Transverse colon (tissue), 4 donors: Measurements from ENCODE around the gene SMG9. TPM values are rescaled to one million over a fixed set of nuclear protein-coding genes. Genes with fewer than 3 reads are reported as not detected.

Experiments used
- DNase-seq: peaks from one replicate; pipeline ENCODE4 v3.0.0-alpha.2; 2019
- H3K27ac ChIP-seq, 4 donors: fragments of 200-600 bp; sonication (generic); 2 replicates each; pipeline ENCODE4 v1.5.1; 2016 to 2018; ENCODE audit warnings: inconsistent platforms in 4 of 4
- H3K27me3 ChIP-seq: fragments of 200-600 bp; sonication (generic); 2 replicates; pipeline ENCODE4 v1.5.1; 2017; ENCODE audit warnings: inconsistent platforms
- H3K36me3 ChIP-seq, 4 donors: fragments of 200-600 bp; sonication (generic); 2 replicates each; pipeline ENCODE4 v1.5.1; 2017 to 2019; ENCODE audit warnings: inconsistent platforms in 4 of 4
- H3K4me1 ChIP-seq, 4 donors: fragments of 200-600 bp; sonication (generic); 2 replicates each; pipeline ENCODE4 v1.5.1; 2017 to 2020; ENCODE audit warnings: inconsistent platforms in 4 of 4
- H3K4me3 ChIP-seq, 4 donors: fragments of 200-600 bp; sonication (generic); 1 replicate in 1 of 4; 2 replicates in 3 of 4; pipeline versions ENCODE4 v1.5.1 to v1.6.1; 2017 to 2019; ENCODE audit warnings: inconsistent platforms in 4 of 4
- H3K9me3 ChIP-seq, 2 donors: fragments of 200-600 bp; sonication (generic); 2 replicates each; pipeline ENCODE4 v1.5.1; 2017 to 2019; ENCODE audit warnings: inconsistent platforms in 2 of 2
- CTCF ChIP-seq, 5 experiments: fragments of 200-600 bp in 3 of 5; fragments of 450-650 bp in 2 of 5; sonication (generic) in 3 of 5; IDR thresholded peaks; 1 replicate in 2 of 5; 2 replicates in 3 of 5; pipeline ENCODE4 v1.5.1; 2016 to 2017; ENCODE audit warnings: antibody characterized with exemption in 5 of 5, inconsistent platforms in 3 of 5, mild to moderate bottlenecking in 2 of 5, moderate library complexity in 1 of 5
- EP300 ChIP-seq: sonication (generic); formaldehyde crosslinking; IDR thresholded peaks from one replicate; pipeline ENCODE4 v1.6.1; 2017; ENCODE audit warnings: antibody characterized with exemption, low read depth
- POLR2A ChIP-seq: fragments of 450-650 bp; IDR thresholded peaks from one replicate; pipeline ENCODE4 v1.6.1; 2016; ENCODE audit warnings: antibody characterized with exemption, mild to moderate bottlenecking, moderate library complexity
- POLR2AphosphoS5 ChIP-seq, 3 donors: sonication (generic); formaldehyde crosslinking; IDR thresholded peaks; one replicate each; pipeline ENCODE4 v1.6.1; 2016; ENCODE audit warnings: antibody characterized with exemption in 3 of 3
- WGBS, 2 donors: methylation state at CpG; one replicate each; pipeline ENCODE4 v1.1.5; 2018; ENCODE audit warnings: low coverage in 1 of 2; 5-methylcytosine and 5-hydroxymethylcytosine counted together
- in situ Hi-C, 4 donors: fragments of 200-750 bp; cut with MboI; loops; one replicate each; pipeline versions ENCODE4 v1.15.0 to v1.15.1; 2017; ENCODE audit warnings: low sequenced_read_pairs in 3 of 4, low pct_ligation_motif_present in 1 of 4, low pct_unique_long_range_greater_than_20kb in 1 of 4
- intact Hi-C: fragments of 100-400 bp; cut with DNase I; formaldehyde crosslinking; loops from one replicate; pipeline ENCODE4 v1.15.1; 2023; ENCODE audit warnings: low total_unique reads
- total RNA-seq, 4 donors: library from RNA; depleted of rRNA; stranded (reverse); fragments of >200 nt; gene quantifications; one replicate each; pipeline ENCODE4 v1.1.0, GENCODE V29; 2016

SMG9 gene
- total RNA-seq, 4 donors from 2014 or later, result 4.1 to 68.7 (median 13.8) TPM

DNA sequence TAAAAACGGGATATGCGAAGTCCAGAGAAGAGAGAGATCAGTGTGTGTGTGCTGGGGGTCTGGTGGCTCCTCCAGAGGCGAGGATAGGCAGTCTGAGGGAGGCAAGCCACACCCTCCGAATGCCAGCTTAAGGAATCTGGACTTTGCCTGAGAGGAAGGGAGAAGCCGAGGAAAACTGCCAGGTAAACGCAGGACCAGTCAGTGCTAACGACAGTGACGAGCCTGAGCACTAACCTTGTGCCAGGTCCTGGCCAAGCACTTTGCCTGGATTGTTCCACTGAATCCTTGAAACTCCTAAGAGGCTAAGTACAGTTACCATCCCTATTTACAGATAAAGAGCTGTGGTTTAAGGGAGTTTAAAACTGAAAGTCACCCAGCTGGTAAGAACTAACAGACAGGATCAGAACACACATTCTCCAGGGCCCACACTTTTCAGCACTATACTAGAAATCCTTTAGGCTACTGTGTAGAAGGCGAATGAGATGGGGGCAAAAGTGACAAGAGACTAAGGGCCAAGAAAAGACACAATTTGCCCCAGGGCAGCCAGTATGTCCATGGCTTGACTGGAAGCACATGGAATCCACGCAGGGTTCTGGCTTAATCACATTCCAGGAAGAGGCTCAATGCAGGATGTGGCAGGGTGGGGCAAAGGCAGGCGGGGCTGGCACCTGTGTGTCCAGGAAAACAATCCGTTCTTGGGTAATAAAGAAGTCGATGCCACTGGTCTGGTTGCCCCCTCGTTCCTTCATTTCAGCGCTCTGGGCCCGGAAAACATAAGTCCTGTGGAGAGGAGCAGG, 15.1 kb downstream of the SMG9 start:
- Histone ChIP-seq H3K4me1 (peaks cover 0 to 27% (median 20%) of the 10 kb centered on the region in 4 donors), H3K4me3 (no peak overlapping the region), H3K36me3 (peaks cover 0 to 30% (median 0%) of the 10 kb centered on the region in 4 donors), H3K27ac (peak overlapping the region; percentile 81 to 90 (median 88)), H3K27me3 (no peaks in the 10 kb centered on the region), H3K9me3 (no peaks in the 10 kb centered on the region)
- in situ Hi-C loops, result loop anchor here in 2 of 4 donors (5.0 kb wide), 1 partner anchor 48 kb away; no protein-coding TSS in a partner anchor
- 54 to 78% methylated on average over 7 to 16 of the region's 16 CpGs for WGBS, 2 donors
- intact Hi-C loops, result loop anchor here (5.0 kb wide), 1 partner anchor 863 kb away; no protein-coding TSS in a partner anchor
- TF ChIP-seq EP300, result peak; percentile 12
- TF ChIP-seq CTCF (IDR thresholded peaks at IDR 0.05), result peak in 1 of 5 experiments; percentile 18
- peak; percentile 79 for TF ChIP-seq POLR2A
- TF ChIP-seq POLR2AphosphoS5 (IDR thresholded peaks at IDR 0.05), result peak; percentile 36 to 94 (median 87)
- DNase-seq, result peak; percentile 87

GRCh38 chr19:43738780-43739211, 16.0 kb downstream of the SMG9 start:
- peaks cover 0 to 30% (median 0%) of the 10 kb centered on the region in 4 donors for H3K36me3 ChIP-seq
- peak overlapping the region; percentile 81 to 90 (median 88) for H3K27ac ChIP-seq
- TF ChIP-seq EP300, result no peak
- TF ChIP-seq CTCF (IDR thresholded peaks at IDR 0.05), result no peak
- TF ChIP-seq POLR2AphosphoS5 (IDR thresholded peaks at IDR 0.05), result peak; percentile 4 to 41 (median 24)
- no peak for TF ChIP-seq POLR2A
- no peaks in the 10 kb centered on the region for H3K9me3 ChIP-seq
- H3K27me3 ChIP-seq, result no peaks in the 10 kb centered on the region
- 44 to 94% methylated on average over 2 to 5 of the region's 5 CpGs for WGBS, 2 donors
- intact Hi-C loops (loop anchor here (5.0 kb wide), 1 partner anchor 864 kb away; no protein-coding TSS in a partner anchor), in situ Hi-C loops (no loop called here)
- no peak overlapping the region for H3K4me3 ChIP-seq
- peaks cover 0 to 26% (median 20%) of the 10 kb centered on the region in 4 donors for H3K4me1 ChIP-seq
- peak; percentile 66 for DNase-seq

DNA sequence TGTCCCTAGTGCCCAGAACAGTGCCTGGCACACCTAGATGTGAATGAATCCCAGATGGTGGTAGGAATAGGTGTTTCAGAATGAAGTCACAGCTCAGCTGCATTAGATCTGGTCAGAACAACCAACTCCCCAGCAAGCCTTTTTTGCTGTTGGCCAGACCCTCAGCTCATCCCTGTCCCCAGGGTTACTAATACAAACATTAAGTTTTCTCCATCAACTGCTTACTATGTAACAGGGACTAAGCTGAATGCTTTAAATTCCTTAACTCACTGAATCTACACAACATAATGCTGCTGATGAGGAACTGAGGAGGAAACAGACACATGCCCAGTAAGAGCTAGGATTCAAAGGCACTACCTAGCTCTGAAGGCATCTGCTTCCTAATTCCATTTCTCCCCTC, 18.8 kb downstream of the SMG9 start:
- in situ Hi-C loops, result no loop called here
- TF ChIP-seq POLR2AphosphoS5 (IDR thresholded peaks at IDR 0.05) (no peak), CTCF (IDR thresholded peaks at IDR 0.05) (no peak), EP300 (no peak), POLR2A (no peak)
- no peak for DNase-seq
- Histone ChIP-seq H3K4me3 (no peak overlapping the region), H3K36me3 (peaks cover 0 to 36% (median 10%) of the 10 kb centered on the region in 4 donors), H3K27ac (no peak overlapping the region), H3K27me3 (no peaks in the 10 kb centered on the region), H3K9me3 (no peaks in the 10 kb centered on the region), H3K4me1 (peaks cover 0 to 26% (median 20%) of the 10 kb centered on the region in 4 donors)
- intact Hi-C loops, result loop anchor here (5.0 kb wide), 1 partner anchor 866 kb away; no protein-coding TSS in a partner anchor

DNA sequence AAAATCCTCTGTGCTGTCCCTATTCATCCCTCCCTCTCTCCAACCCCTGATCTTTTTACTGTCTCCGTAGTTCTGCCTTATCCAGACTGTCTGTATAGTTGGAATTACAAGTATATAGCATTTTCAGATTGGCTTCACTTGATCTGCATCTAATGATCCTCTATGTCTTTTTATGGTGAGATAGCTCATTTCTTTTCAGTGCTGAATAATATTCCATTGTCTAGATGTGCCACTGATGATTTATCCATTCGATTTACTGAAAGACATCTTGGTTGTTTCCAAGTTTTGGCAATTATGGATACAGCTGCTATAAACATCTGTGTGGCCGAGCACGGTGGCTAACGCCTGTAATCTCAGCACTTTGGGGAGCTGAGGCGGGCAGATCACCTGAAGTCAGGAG, 19.7 kb downstream of the SMG9 start:
- 95 to 98% methylated on average over 4 to 6 of the region's 6 CpGs for WGBS, 2 donors
- no peak for DNase-seq
- Histone ChIP-seq H3K4me1 (peaks cover 0 to 16% (median 14%) of the 10 kb centered on the region in 4 donors), H3K4me3 (no peak overlapping the region), H3K9me3 (no peaks in the 10 kb centered on the region), H3K27me3 (no peaks in the 10 kb centered on the region), H3K27ac (no peak overlapping the region), H3K36me3 (peaks cover 0 to 36% (median 10%) of the 10 kb centered on the region in 4 donors)
- intact Hi-C loops, result loop anchor here (5.0 kb wide), 1 partner anchor 867 kb away; no protein-coding TSS in a partner anchor
- no peak for TF ChIP-seq EP300
- TF ChIP-seq CTCF (IDR thresholded peaks at IDR 0.05), result no peak
- no peak for TF ChIP-seq POLR2AphosphoS5 (IDR thresholded peaks at IDR 0.05)
- TF ChIP-seq POLR2A, result no peak
- in situ Hi-C loops, result no loop called here
